Measurements from ENCODE around the gene EFNB1. TPM values are rescaled to one million over a fixed set of nuclear protein-coding genes. Genes with fewer than 3 reads are reported as not detected.

EFNB1 gene
- total and polyA plus RNA-seq, 2 of the 4 experiments (the other 2 are of a cell fraction) = 17.9 to 26.8 TPM

DNA sequence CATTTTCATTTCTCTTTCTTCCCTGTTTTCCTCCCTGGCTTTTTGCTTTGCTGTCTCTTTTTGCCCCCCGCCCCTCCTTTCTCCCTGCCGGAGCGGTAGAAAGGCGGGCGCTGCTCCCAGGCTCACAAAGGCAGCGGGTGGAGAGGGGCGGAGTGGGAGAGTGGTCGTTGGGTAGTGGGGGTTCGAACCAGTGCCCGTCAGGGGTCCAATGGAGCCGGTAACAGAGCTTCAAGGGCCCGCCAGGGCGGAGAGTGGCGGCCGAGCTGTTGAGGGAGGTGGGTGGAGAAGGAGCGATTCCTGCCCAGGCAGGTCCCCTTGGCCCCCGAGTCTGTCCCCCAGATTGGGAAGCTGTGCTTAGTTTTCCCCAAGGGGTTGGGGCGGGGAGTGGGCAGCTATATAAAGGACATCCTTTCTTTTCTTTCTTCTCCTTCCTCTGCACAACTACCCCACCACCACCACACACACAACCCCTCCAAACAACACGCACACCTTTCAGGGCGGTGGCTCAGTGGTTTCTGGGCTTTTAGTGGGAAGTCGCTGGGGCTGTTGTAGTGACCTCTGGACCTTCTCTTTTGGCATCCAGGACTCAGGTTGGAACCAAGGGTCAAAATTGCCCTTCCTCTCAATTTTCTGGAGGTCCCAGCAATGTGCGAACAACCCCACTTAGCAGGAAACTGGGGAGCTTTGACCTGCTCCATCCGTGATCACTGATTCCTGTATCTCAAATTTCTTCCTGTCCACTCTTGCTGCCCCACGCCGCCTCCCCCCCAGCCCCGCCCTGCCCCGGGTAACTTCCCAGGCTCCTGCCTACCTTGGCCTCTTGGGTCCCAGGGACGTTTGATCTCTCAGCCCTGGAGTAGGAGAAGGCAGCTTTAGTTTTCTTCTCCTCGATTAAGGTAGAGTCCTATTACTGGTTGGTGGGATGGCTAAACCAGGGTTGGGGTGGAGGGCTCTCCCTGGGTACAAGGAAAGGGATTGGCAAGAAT, 1.9 kb downstream of the EFNB1 start (continued):
- TF ChIP-seq, protein P1, sequence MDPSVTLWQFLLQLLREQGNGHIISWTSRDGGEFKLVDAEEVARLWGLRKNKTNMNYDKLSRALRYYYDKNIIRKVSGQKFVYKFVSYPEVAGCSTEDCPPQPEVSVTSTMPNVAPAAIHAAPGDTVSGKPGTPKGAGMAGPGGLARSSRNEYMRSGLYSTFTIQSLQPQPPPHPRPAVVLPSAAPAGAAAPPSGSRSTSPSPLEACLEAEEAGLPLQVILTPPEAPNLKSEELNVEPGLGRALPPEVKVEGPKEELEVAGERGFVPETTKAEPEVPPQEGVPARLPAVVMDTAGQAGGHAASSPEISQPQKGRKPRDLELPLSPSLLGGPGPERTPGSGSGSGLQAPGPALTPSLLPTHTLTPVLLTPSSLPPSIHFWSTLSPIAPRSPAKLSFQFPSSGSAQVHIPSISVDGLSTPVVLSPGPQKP (IDR thresholded peaks at IDR 0.05; ENCODE audit: borderline replicate concordance, low read depth, low read length) = no peak
- no peak for TF ChIP-seq NFE2L2 (IDR thresholded peaks at IDR 0.05; ENCODE audit: low read depth, low read length)
